Smooth muscle cell of the umbilical artery (primary cell): ENCODE data around the gene FAT3. TPM values are rescaled to one million over a fixed set of nuclear protein-coding genes. Genes with fewer than 3 reads are reported as not detected.

ENCODE experiments used
- total RNA-seq: library from RNA; depleted of rRNA; stranded (reverse); fragments of >200 nt; gene quantifications from 2 replicates; pipeline ENCODE4 v1.2.3, GENCODE V29; 2014

FAT3 gene
- total RNA-seq = 1.2 and 2.0 TPM in 2 replicates

DNA sequence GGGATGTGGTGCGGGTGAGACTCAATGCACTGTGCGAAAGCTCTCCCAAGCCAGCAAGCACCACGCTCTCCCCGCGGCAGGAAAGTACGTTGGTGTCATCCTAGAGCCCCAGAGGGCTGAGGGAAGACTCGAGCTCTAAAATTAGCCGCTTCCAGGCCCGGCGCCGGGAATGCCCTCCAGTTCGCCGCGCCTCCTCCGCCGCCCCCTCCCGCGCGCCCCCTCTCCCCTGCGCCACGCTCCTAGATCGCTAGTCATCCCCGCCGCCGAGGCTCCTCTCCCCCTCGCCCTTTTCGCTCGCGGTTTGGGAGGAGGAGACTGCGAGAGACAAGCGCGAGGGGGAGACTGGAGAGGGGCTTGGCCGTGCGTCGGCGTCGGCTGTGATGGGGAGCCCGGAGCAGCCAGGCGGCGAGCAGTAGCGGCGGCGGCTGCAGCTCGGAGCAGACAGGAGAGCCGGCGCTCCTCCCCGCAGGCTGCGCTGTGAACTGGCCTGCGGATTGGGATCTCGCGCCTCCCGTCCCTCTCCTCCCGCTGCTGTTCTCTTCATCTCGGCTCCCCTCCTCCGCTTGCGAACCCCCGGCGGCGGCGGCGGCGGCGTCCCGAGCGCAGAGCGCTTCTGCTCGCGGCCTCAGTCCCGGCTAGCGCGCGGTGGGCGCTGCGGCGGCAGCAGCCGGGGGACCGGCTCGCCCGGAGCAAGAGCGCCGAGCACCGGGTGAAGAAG is at the start of gene FAT3:
FAT3 (plus strand) TSS at position 412 of the 718 bp plus-strand sequence. CDS start 127,295 bp downstream, outside the sequence.

